Esophagus squamous epithelium (tissue), 4 donors: ENCODE data around the gene CNTNAP2.

Experiments used
- CTCF ChIP-seq, 6 experiments: fragments of 450-650 bp in 4 of 6; fragments of 200-600 bp in 2 of 6; sonication (generic) in 2 of 6; IDR thresholded peaks; one replicate each; pipeline ENCODE4 v1.5.1; 2016 to 2019; ENCODE audit warnings: antibody characterized with exemption in 6 of 6, mild to moderate bottlenecking in 4 of 6, moderate library complexity in 4 of 6
- POLR2A ChIP-seq, 4 donors: fragments of 450-650 bp; IDR thresholded peaks; one replicate each; pipeline ENCODE4 v1.6.1; 2017; ENCODE audit warnings: antibody characterized with exemption in 4 of 4, mild to moderate bottlenecking in 4 of 4, moderate library complexity in 3 of 4

GRCh38 chr7:148303295-148304082, 2186.9 kb downstream of the CNTNAP2 start:
- no peak for TF ChIP-seq POLR2A (IDR thresholded peaks at IDR 0.05)
- TF ChIP-seq CTCF (IDR thresholded peaks at IDR 0.05): no peak
